Heart left ventricle (tissue), 13 donors: ENCODE results near the gene CRABP1.

Experiments
- CTCF ChIP-seq, 12 donors: fragments of 200-600 bp; sonication (generic) in 4 of 12; IDR thresholded peaks; one replicate each; pipeline versions ENCODE4 v1.5.0 to v1.8.0; 2018 to 2022; ENCODE audit warnings: antibody characterized with exemption in 12 of 12, mild to moderate bottlenecking in 5 of 12
- POLR2A ChIP-seq, 2 donors: fragments of 450-650 bp; IDR thresholded peaks; one replicate each; pipeline ENCODE4 v1.6.1; 2017; ENCODE audit warnings: antibody characterized with exemption in 2 of 2, mild to moderate bottlenecking in 2 of 2, moderate library complexity in 2 of 2
- donor health status: ischemic (EF 13 %, LVEDD 7.1; RV severe dilation, severe dysfunction).
- donor health status: DM: no; HTN: yes; CAD: no.
- donor health status: DM: no; HTN: no; CAD: no.
- donor health status: ischemic (EF 25% LVEDD 6.9; RV normal size, moderate dysfunction).
- donor health status: ischemic (EF 25% LVEDD 5.7; RV mildly dilated, moderate dysfunction).
- donor health status: ischemic (EF 35%, LVEDD 5.7; RV mildly dilated, moderate dysfunction).
- donor health status: nonischemic (EF 11% LVEDD 7.7; RV severe dilation, severe dysfunction).
- donor health status: DM: yes; HTN: yes; CAD: no.
- donor health status: PGD.
- donor health status: ischemic (EF 29% LVEDD 5.4; RV normal size, mild dysfunction).
- donor health status: nonischemic (EF 23%, LVEDD 6.1; RV moderate dilation, normal function).

- no peak for TF ChIP-seq CTCF (IDR thresholded peaks at IDR 0.05)
- no peak for TF ChIP-seq POLR2A (IDR thresholded peaks at IDR 0.05)
These were observed 4.2 kb upstream of the CRABP1 start for GRCh38 chr15:78335985-78336384.
